Smooth muscle cell (in vitro differentiated cells): ENCODE results near the gene PLXNA2. TPM values are rescaled to one million over a fixed set of nuclear protein-coding genes. Genes with fewer than 3 reads are reported as not detected.

Experiments used
- DNase-seq: peaks from one replicate; lab custom pipeline; 2025; ENCODE audit not compliant: unreplicated experiment; lab: John Stamatoyannopoulos, UW
- H2AFZ ChIP-seq: fragments of 200-600 bp; sonication (generic); 2 replicates; pipeline ENCODE4 v1.6.0; 2016; ENCODE audit warnings: antibody characterized with exemption, low read depth, mild to moderate bottlenecking
- H3F3A ChIP-seq: fragments of 200-600 bp; sonication (generic); 2 replicates; pipeline ENCODE4 v1.6.0; 2017; ENCODE audit warnings: antibody characterized with exemption, low read depth
- H3K27ac ChIP-seq: fragments of 200-600 bp; sonication (generic); 2 replicates; pipeline ENCODE4 v1.5.1; 2016; ENCODE audit warnings: low read depth, mild to moderate bottlenecking
- H3K27me3 ChIP-seq: fragments of 200-600 bp; sonication (generic); 2 replicates; pipeline ENCODE4 v1.6.1; 2016; ENCODE audit warnings: low read depth, mild to moderate bottlenecking
- H3K36me3 ChIP-seq: fragments of 200-600 bp; sonication (generic); 2 replicates; pipeline ENCODE4 v1.5.1; 2016; ENCODE audit warnings: low read depth
- H3K4me1 ChIP-seq: fragments of 200-600 bp; sonication (generic); 2 replicates; pipeline ENCODE4 v1.5.1; 2016; ENCODE audit warnings: low read depth
- H3K4me2 ChIP-seq: fragments of 200-600 bp; sonication (generic); 2 replicates; pipeline ENCODE4 v1.6.0; 2016; ENCODE audit warnings: mild to moderate bottlenecking
- H3K4me3 ChIP-seq: fragments of 200-600 bp; sonication (generic); 2 replicates; pipeline ENCODE4 v1.5.1; 2016; ENCODE audit warnings: mild to moderate bottlenecking
- H3K79me2 ChIP-seq: fragments of 200-600 bp; sonication (generic); 2 replicates; pipeline ENCODE4 v1.6.0; 2016; ENCODE audit warnings: low read depth, mild to moderate bottlenecking
- H3K9ac ChIP-seq: fragments of 200-600 bp; sonication (generic); 2 replicates; pipeline ENCODE4 v1.6.0; 2016; ENCODE audit warnings: low read depth
- H3K9me3 ChIP-seq: fragments of 200-600 bp; sonication (generic); replicated peaks from 2 replicates; pipeline ENCODE4 v1.5.1; 2016; ENCODE audit warnings: low read depth
- H4K20me1 ChIP-seq: fragments of 200-600 bp; sonication (generic); 2 replicates; pipeline ENCODE4 v1.6.0; 2016; ENCODE audit warnings: low read depth
- CTCF ChIP-seq: fragments of 200-600 bp; sonication (generic); IDR thresholded peaks from 2 replicates; pipeline ENCODE4 v1.5.1; 2017; ENCODE audit warnings: borderline replicate concordance, mild to moderate bottlenecking, antibody characterized with exemption; ENCODE audit not compliant: insufficient read depth, poor library complexity, severe bottlenecking
- WGBS: methylation state at CpG from one replicate; pipeline ENCODE4 v1.1.7; 2016; ENCODE audit warnings: low lambda C conversion rate; 5-methylcytosine and 5-hydroxymethylcytosine counted together
- polyA plus RNA-seq: library from polyadenylated mRNA; unstranded; fragments of >200 nt; fragmentation: Nextera tagmentation; extraction: Ambion mirVana; gene quantifications from 2 replicates; pipeline ENCODE4 v1.2.1, GENCODE V29; 2016
- total RNA-seq: library from RNA; depleted of rRNA; stranded (reverse); fragments of >200 nt; gene quantifications from 2 replicates; pipeline ENCODE4 v1.2.3, GENCODE V29; 2014

The PLXNA2 gene
- total and polyA plus RNA-seq, 2 experiments from 2014 or later = 8.2 to 8.7 TPM

DNA sequence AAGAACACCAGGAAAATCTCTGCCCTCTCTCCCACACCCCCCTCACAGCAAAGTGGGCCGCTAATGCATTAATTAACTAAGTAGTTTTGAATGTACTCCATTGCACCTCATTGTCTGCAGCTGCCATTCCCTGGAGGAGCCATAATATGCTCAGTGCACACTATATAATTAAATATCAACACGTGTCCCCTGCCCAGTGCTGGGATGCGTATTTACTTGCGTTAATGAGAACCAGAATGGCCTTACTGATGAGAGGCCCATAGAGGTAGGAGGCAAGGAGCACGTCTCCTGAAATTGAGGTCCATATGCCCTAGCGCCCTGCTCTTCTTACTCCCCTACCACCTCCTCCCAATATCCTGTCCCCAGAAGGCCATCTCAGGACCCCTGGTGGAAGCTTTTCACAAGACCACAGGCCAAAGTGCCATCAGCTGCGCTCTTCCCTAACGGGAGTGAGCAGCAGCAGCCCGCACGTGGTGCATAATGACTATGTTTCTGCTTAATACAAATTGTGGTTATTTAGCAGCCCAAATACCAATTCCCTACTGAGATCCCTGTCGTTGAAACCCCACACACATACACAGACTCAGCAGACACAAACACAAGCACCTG lies 76.8 kb downstream of the PLXNA2 start:
- no peak for TF ChIP-seq CTCF
- peaks cover 28% of the 10 kb centered on the region for H4K20me1 ChIP-seq
- no peak overlapping the region for H2AFZ ChIP-seq
- no peaks in the 10 kb centered on the region for H3F3A ChIP-seq
- no peak for DNase-seq
- H3K4me1 ChIP-seq = peaks cover under 1% of the 10 kb centered on the region
- no peaks in the 10 kb centered on the region for H3K27me3 ChIP-seq
- no peaks in the 10 kb centered on the region for H3K79me2 ChIP-seq
- no peak overlapping the region for H3K9ac ChIP-seq
- no peak overlapping the region for H3K4me2 ChIP-seq
- H3K27ac ChIP-seq = no peak overlapping the region
- no peaks in the 10 kb centered on the region for H3K36me3 ChIP-seq
- H3K4me3 ChIP-seq = no peak overlapping the region
- WGBS = 79% methylated on average over 11 of the region's 11 CpGs
- H3K9me3 ChIP-seq = no peaks in the 10 kb centered on the region

- Histone ChIP-seq H3K36me3 (no peaks in the 10 kb centered on the region), H3F3A (no peaks in the 10 kb centered on the region), H3K4me2 (no peak overlapping the region), H3K27ac (no peak overlapping the region), H3K9ac (no peak overlapping the region), H3K9me3 (no peaks in the 10 kb centered on the region), H4K20me1 (peaks cover 28% of the 10 kb centered on the region), H3K4me3 (no peak overlapping the region), H3K4me1 (peaks cover 8% of the 10 kb centered on the region), H2AFZ (no peak overlapping the region), H3K79me2 (no peaks in the 10 kb centered on the region), H3K27me3 (no peaks in the 10 kb centered on the region)
- TF ChIP-seq CTCF = no peak
- DNase-seq = no peak
- WGBS = 71% methylated on average over 4 of the region's 4 CpGs
These were observed 77.6 kb downstream of the PLXNA2 start for GRCh38 chr1:208166340-208167138.

GRCh38 chr1:208165659-208166058 lies 78.5 kb downstream of the PLXNA2 start:
- H3K27me3 ChIP-seq = no peaks in the 10 kb centered on the region
- no peak for DNase-seq
- 96% methylated on average over 6 of the region's 6 CpGs for WGBS
- no peaks in the 10 kb centered on the region for H3K79me2 ChIP-seq
- TF ChIP-seq CTCF = no peak
- peaks cover 17% of the 10 kb centered on the region for H3K4me1 ChIP-seq
- no peaks in the 10 kb centered on the region for H3F3A ChIP-seq
- peaks cover 28% of the 10 kb centered on the region for H4K20me1 ChIP-seq
- H3K4me3 ChIP-seq = no peak overlapping the region
- no peak overlapping the region for H3K4me2 ChIP-seq
- H2AFZ ChIP-seq = no peak overlapping the region
- no peak overlapping the region for H3K27ac ChIP-seq
- no peaks in the 10 kb centered on the region for H3K36me3 ChIP-seq
- H3K9me3 ChIP-seq = no peaks in the 10 kb centered on the region
- no peak overlapping the region for H3K9ac ChIP-seq
